Fibroblast of mammary gland (primary cell): Measurements from ENCODE around the gene CACNG7.

ENCODE experiments used
- DNase-seq: peaks from one replicate; pipeline ENCODE4 v3.0.0-alpha.2; 2010; ENCODE audit warnings: low read depth
- H3K4me3 ChIP-seq: 2 replicates; pipeline ENCODE4 v1.5.1; 2011; ENCODE audit warnings: low read depth, mild to moderate bottlenecking, low read length, moderate library complexity; ENCODE audit not compliant: control insufficient read depth
- TF ChIP-seq, protein P1 (sequence below): conservative IDR thresholded peaks from 2 replicates; pipeline ENCODE4 v1.5.1; 2011; ENCODE audit warnings: low read depth, low read length, inconsistent platforms; ENCODE audit not compliant: control insufficient read depth, insufficient read depth

The CACNG7 gene

DNA sequence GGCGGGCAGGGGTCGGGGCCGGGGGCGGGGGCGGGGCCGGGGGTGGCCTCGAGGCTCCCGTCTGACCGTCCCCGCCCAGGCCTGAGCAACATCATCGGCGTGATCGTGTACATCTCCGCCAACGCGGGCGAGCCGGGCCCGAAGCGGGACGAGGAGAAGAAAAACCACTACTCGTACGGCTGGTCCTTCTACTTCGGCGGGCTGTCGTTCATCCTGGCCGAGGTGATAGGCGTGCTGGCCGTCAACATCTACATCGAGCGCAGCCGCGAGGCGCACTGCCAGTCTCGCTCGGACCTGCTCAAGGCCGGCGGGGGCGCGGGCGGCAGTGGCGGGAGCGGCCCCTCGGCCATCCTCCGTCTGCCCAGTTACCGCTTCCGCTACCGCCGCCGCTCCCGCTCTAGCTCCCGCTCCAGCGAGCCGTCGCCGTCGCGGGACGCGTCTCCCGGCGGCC is 72.9 kb downstream of the CACNG7 start:
- no peak overlapping the region for H3K4me3 ChIP-seq
- TF ChIP-seq, protein P1, sequence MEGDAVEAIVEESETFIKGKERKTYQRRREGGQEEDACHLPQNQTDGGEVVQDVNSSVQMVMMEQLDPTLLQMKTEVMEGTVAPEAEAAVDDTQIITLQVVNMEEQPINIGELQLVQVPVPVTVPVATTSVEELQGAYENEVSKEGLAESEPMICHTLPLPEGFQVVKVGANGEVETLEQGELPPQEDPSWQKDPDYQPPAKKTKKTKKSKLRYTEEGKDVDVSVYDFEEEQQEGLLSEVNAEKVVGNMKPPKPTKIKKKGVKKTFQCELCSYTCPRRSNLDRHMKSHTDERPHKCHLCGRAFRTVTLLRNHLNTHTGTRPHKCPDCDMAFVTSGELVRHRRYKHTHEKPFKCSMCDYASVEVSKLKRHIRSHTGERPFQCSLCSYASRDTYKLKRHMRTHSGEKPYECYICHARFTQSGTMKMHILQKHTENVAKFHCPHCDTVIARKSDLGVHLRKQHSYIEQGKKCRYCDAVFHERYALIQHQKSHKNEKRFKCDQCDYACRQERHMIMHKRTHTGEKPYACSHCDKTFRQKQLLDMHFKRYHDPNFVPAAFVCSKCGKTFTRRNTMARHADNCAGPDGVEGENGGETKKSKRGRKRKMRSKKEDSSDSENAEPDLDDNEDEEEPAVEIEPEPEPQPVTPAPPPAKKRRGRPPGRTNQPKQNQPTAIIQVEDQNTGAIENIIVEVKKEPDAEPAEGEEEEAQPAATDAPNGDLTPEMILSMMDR = no peak
- DNase-seq = no peak

DNA sequence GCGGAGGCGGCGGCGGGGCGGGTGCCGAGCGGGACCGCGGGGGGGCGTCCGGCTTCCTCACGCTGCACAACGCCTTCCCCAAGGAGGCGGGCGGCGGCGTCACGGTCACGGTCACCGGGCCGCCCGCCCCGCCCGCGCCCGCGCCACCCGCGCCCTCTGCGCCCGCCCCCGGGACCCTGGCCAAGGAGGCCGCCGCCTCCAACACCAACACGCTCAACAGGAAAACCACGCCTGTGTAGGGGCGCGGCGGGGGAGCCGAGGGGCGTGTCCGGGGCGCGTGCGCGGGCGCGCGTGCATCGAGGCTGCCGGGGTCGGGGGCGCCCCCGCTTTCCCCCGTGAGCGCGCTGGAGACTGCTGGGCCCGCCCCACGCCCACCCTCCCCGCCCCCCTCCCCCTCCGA is 73.5 kb downstream of the CACNG7 start:
- no peak overlapping the region for H3K4me3 ChIP-seq
- DNase-seq = no peak
- TF ChIP-seq, protein P1 = no peak

- TF ChIP-seq, protein P1 = no peak
- no peak for DNase-seq
- no peak overlapping the region for H3K4me3 ChIP-seq
Measured at GRCh38 chr19:53983457-53984289, 74.6 kb downstream of the CACNG7 start.

- TF ChIP-seq, protein P1 = no peak
- no peak overlapping the region for H3K4me3 ChIP-seq
- no peak for DNase-seq
Measured at GRCh38 chr19:53985863-53986262, 76.8 kb downstream of the CACNG7 start.

- no peak for DNase-seq
- no peak overlapping the region for H3K4me3 ChIP-seq
- TF ChIP-seq, protein P1 = no peak
Measured at GRCh38 chr19:53988981-53989380, 79.9 kb downstream of the CACNG7 start.

GRCh38 chr19:53989600-53990533 is 80.8 kb downstream of the CACNG7 start:
- TF ChIP-seq, protein P1 = no peak
- no peak overlapping the region for H3K4me3 ChIP-seq
- DNase-seq = no peak
